ENCODE results near the gene EPHB1.

GRCh38 chr3:134904776-134905646 lies 110.0 kb downstream of the EPHB1 start:
- TF ChIP-seq POLR2A (IDR thresholded peaks at IDR 0.05; ENCODE audit: low read depth, low read length) (no peak), TAF1 (IDR thresholded peaks at IDR 0.05; ENCODE audit: low read depth, low read length) (no peak), POLR2AphosphoS5 (IDR thresholded peaks at IDR 0.05; ENCODE audit: low read depth, low read length) (no peak), PAX5 (IDR thresholded peaks at IDR 0.05; ENCODE audit: insufficient read depth, low read length, severe bottlenecking) (no peak)

Measured in GM12891 (cell line).